IMR-90 (cell line): Measurements from ENCODE around the gene MZB1.

Experiments used
- BHLHE40 ChIP-seq: fragments of 150-350 bp; IDR thresholded peaks from 2 replicates; pipeline ENCODE4 v1.6.1; 2016; ENCODE audit warnings: mild to moderate bottlenecking, low read depth, low read length
- CEBPB ChIP-seq: IDR thresholded peaks from 2 replicates; pipeline ENCODE4 v1.6.1; 2012; ENCODE audit warnings: low read depth, low read length, improper control_type of control experiment
- CHD1 ChIP-seq: IDR thresholded peaks from 2 replicates; pipeline ENCODE4 v1.6.1; 2012; ENCODE audit warnings: low read depth, low read length, improper control_type of control experiment
- FOS ChIP-seq: fragments of 150-350 bp; IDR thresholded peaks from 2 replicates; pipeline ENCODE4 v1.6.1; 2016; ENCODE audit warnings: low read depth, low read length
- MAFK ChIP-seq: IDR thresholded peaks from 2 replicates; pipeline ENCODE4 v1.6.1; 2012; ENCODE audit warnings: low read depth, low read length, improper control_type of control experiment
- MAZ ChIP-seq: IDR thresholded peaks from 2 replicates; pipeline ENCODE4 v1.6.1; 2012; ENCODE audit warnings: low read depth, mild to moderate bottlenecking, low read length, improper control_type of control experiment, moderate library complexity, borderline replicate concordance
- MXI1 ChIP-seq: IDR thresholded peaks from 2 replicates; pipeline ENCODE4 v1.6.1; 2012; ENCODE audit warnings: low read depth, mild to moderate bottlenecking, low read length, moderate library complexity, borderline replicate concordance
- POLR2A ChIP-seq: IDR thresholded peaks from 2 replicates; pipeline ENCODE4 v1.6.1; 2012; ENCODE audit warnings: mild to moderate bottlenecking, low read depth, low read length
- RAD21 ChIP-seq: IDR thresholded peaks from 2 replicates; pipeline ENCODE4 v1.6.1; 2012; ENCODE audit warnings: low read length, improper control_type of control experiment
- RCOR1 ChIP-seq: IDR thresholded peaks from 2 replicates; pipeline ENCODE4 v1.6.1; 2012; ENCODE audit warnings: mild to moderate bottlenecking, low read length, improper control_type of control experiment; ENCODE audit not compliant: insufficient replicate concordance
- RFX5 ChIP-seq: IDR thresholded peaks from 2 replicates; pipeline ENCODE4 v1.8.0; 2012; ENCODE audit warnings: low read depth, mild to moderate bottlenecking, low read length, moderate library complexity
- TF ChIP-seq, protein P1 (sequence below): conservative IDR thresholded peaks from 2 replicates; pipeline ENCODE4 v1.5.1; 2012; ENCODE audit warnings: mild to moderate bottlenecking, low read depth, low read length, improper control_type of control experiment
- TF ChIP-seq, protein P2 (sequence below): fragments of 150-350 bp; IDR thresholded peaks from 2 replicates; pipeline ENCODE4 v1.6.1; 2017; ENCODE audit warnings: mild to moderate bottlenecking, antibody characterized with exemption, low read length, low read depth
- TF ChIP-seq, protein P3 (sequence below): fragments of 150-350 bp; IDR thresholded peaks from 2 replicates; pipeline ENCODE4 v1.6.1; 2016; ENCODE audit warnings: low read depth, mild to moderate bottlenecking, low read length, moderate library complexity, borderline replicate concordance

DNA sequence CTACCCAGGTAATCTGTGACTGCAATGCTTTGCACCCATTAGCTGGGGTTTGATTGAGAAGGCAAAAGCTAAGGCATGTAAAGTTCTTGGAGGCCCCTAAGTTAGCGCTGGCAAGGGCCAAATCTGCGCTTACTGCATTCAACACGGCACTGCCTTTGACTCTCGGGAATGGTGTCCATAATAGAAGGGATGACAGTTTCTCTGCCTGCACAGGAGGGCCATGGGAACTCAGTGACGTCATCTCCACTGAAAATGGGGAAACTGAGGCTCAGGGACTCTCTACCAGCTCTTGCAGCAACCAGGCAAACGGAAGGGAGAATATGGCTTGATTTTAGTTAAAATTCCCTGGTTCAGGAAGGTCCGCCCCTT, 13.7 kb upstream of the MZB1 start:
- TF ChIP-seq RCOR1 (no peak), RFX5 (no peak), RAD21 (no peak), POLR2A (no peak), MXI1 (no peak), BHLHE40 (no peak), MAZ (no peak), FOS (no peak), MAFK (no peak), CEBPB (no peak), CHD1 (no peak)
- TF ChIP-seq, protein P1, sequence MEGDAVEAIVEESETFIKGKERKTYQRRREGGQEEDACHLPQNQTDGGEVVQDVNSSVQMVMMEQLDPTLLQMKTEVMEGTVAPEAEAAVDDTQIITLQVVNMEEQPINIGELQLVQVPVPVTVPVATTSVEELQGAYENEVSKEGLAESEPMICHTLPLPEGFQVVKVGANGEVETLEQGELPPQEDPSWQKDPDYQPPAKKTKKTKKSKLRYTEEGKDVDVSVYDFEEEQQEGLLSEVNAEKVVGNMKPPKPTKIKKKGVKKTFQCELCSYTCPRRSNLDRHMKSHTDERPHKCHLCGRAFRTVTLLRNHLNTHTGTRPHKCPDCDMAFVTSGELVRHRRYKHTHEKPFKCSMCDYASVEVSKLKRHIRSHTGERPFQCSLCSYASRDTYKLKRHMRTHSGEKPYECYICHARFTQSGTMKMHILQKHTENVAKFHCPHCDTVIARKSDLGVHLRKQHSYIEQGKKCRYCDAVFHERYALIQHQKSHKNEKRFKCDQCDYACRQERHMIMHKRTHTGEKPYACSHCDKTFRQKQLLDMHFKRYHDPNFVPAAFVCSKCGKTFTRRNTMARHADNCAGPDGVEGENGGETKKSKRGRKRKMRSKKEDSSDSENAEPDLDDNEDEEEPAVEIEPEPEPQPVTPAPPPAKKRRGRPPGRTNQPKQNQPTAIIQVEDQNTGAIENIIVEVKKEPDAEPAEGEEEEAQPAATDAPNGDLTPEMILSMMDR, result no peak
- TF ChIP-seq, protein P2, sequence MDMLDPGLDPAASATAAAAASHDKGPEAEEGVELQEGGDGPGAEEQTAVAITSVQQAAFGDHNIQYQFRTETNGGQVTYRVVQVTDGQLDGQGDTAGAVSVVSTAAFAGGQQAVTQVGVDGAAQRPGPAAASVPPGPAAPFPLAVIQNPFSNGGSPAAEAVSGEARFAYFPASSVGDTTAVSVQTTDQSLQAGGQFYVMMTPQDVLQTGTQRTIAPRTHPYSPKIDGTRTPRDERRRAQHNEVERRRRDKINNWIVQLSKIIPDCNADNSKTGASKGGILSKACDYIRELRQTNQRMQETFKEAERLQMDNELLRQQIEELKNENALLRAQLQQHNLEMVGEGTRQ, result no peak
- TF ChIP-seq, protein P3, sequence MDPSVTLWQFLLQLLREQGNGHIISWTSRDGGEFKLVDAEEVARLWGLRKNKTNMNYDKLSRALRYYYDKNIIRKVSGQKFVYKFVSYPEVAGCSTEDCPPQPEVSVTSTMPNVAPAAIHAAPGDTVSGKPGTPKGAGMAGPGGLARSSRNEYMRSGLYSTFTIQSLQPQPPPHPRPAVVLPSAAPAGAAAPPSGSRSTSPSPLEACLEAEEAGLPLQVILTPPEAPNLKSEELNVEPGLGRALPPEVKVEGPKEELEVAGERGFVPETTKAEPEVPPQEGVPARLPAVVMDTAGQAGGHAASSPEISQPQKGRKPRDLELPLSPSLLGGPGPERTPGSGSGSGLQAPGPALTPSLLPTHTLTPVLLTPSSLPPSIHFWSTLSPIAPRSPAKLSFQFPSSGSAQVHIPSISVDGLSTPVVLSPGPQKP, result no peak
